K562 (cell line): Measurements from ENCODE around the gene ARFGAP3. TPM values are rescaled to one million over a fixed set of nuclear protein-coding genes. Genes with fewer than 3 reads are reported as not detected.

Source experiments
- ATAC-seq: fragments of 200-7000 bp; cut with Tn5 transposase; 3 replicates; pipeline ENCODE4 v1.9.1; 2020; ENCODE audit warnings: moderate library complexity
- BruUV-seq: library from RNA; stranded (reverse); fragments of 400-500 nt; replicated peaks from 2 replicates; lab custom pipeline; 2021; lab: Mats Ljungman, UMichigan
- CTCF ChIA-PET: fragments of 300-600 bp; formaldehyde crosslinking; extraction: SDS; loops from one replicate; lab custom pipeline; 2021; ENCODE audit warnings: low intra/inter-chr PET ratio; lab: Yijun Ruan, JAX
- POLR2A ChIA-PET: fragments of 300-600, 350-650 bp; sonication (Branson Sonifier 250); formaldehyde crosslinking; extraction: SDS; loops from one replicate; lab custom pipeline; 2021; ENCODE audit warnings: antibody characterized with exemption, inconsistent platforms; lab: Yijun Ruan, JAX
- DNase-seq, 4 experiments: peaks; one replicate each; pipeline versions ENCODE4 v3.0.0 to v3.0.0-alpha.2; 2011 to 2018; ENCODE audit warnings: low spot score in 3 of 4, mixed read lengths in 3 of 4; ENCODE audit errors: extremely low read depth in 1 of 4
- FAIRE-seq: peaks from 2 replicates; lab custom pipeline; 2011; peaks lifted over from hg19 to GRCh38; lab: Jason Lieb, UNC
- H2AFZ ChIP-seq: 2 replicates; pipeline ENCODE4 v1.6.0; 2011; ENCODE audit warnings: low read depth, low read length, control low read depth, inconsistent platforms
- H3K27ac ChIP-seq: fragments of 200-600 bp; 3 replicates; pipeline ENCODE4 v1.8.0; 2011; ENCODE audit warnings: low read depth, mild to moderate bottlenecking, control low read depth, inconsistent platforms, low read length, moderate library complexity, mixed read lengths; ENCODE audit errors: extremely low read depth
- H3K27me3 ChIP-seq, 2 experiments: fragments of 300-600 bp in 1 of 2; 2 replicates in 1 of 2; 3 replicates in 1 of 2; pipeline versions ENCODE4 v1.6.0 to v1.8.0; 2011; ENCODE audit warnings: inconsistent platforms in 2 of 2, low read length in 2 of 2, mild to moderate bottlenecking in 1 of 2, mixed read lengths in 1 of 2, moderate library complexity in 1 of 2; ENCODE audit not compliant: control insufficient read depth in 2 of 2, insufficient read depth in 2 of 2
- H3K36me3 ChIP-seq: fragments of 300-600 bp; 3 replicates; pipeline ENCODE4 v1.8.0; 2011; ENCODE audit warnings: mild to moderate bottlenecking, low read length, inconsistent platforms; ENCODE audit not compliant: control insufficient read depth, insufficient read depth
- H3K4me1 ChIP-seq, 2 experiments: fragments of 200-600 bp in 1 of 2; replicated peaks in 1 of 2; 2 replicates in 1 of 2; 3 replicates in 1 of 2; pipeline versions ENCODE4 v1.5.1 to v1.8.0; 2011; ENCODE audit warnings: inconsistent platforms in 2 of 2, low read length in 2 of 2, mild to moderate bottlenecking in 1 of 2, mixed read lengths in 1 of 2, moderate library complexity in 1 of 2; ENCODE audit not compliant: control insufficient read depth in 2 of 2, insufficient read depth in 2 of 2
- H3K4me2 ChIP-seq: 2 replicates; pipeline ENCODE4 v1.6.1; 2011; ENCODE audit warnings: low read length, control low read depth, inconsistent platforms, mixed read lengths; ENCODE audit not compliant: insufficient read depth
- H3K4me3 ChIP-seq: fragments of 200-600 bp; sonication (generic), shearing (Covaris generic); 2 replicates; pipeline ENCODE4 v1.5.1; 2016; ENCODE audit warnings: control low read depth, inconsistent platforms
- H3K79me2 ChIP-seq: fragments of 200-600 bp; 3 replicates; pipeline ENCODE4 v1.8.0; 2011; ENCODE audit warnings: low read length, inconsistent platforms; ENCODE audit not compliant: control insufficient read depth, insufficient read depth
- H3K9ac ChIP-seq, 2 experiments: 2 replicates each; pipeline versions ENCODE4 v1.6.0 to v1.6.1; 2011; ENCODE audit warnings: low read depth in 2 of 2, low read length in 2 of 2, control low read depth in 1 of 2, inconsistent platforms in 1 of 2, mild to moderate bottlenecking in 1 of 2, mixed read lengths in 1 of 2; ENCODE audit not compliant: insufficient read depth in 1 of 2
- H3K9me1 ChIP-seq: one replicate; pipeline ENCODE4 v1.6.0; 2011; ENCODE audit warnings: inconsistent platforms, mild to moderate bottlenecking, low read length, moderate library complexity; ENCODE audit not compliant: control insufficient read depth, insufficient read depth
- H3K9me3 ChIP-seq: replicated peaks from 2 replicates; pipeline ENCODE4 v1.5.1; 2011; ENCODE audit warnings: low read depth, low read length, inconsistent platforms; ENCODE audit not compliant: control insufficient read depth, insufficient read depth
- H4K20me1 ChIP-seq: replicated peaks from 2 replicates; pipeline ENCODE4 v1.6.1; 2011; ENCODE audit warnings: low read length, inconsistent platforms, mixed read lengths; ENCODE audit not compliant: control insufficient read depth, insufficient read depth
- CBFA2T3 ChIP-seq: fragments of 450-650 bp; IDR thresholded peaks from 2 replicates; pipeline ENCODE4 v1.6.1; 2017
- CBFB ChIP-seq: sonication (generic); formaldehyde crosslinking; IDR thresholded peaks from 2 replicates; pipeline ENCODE4 v1.4.0; 2020; ENCODE audit warnings: mild to moderate bottlenecking, missing genetic modification reagents
- MAFK ChIP-seq: IDR thresholded peaks from 2 replicates; pipeline ENCODE4 v1.6.1; 2011; ENCODE audit warnings: low read length, improper control_type of control experiment
- POLR2B ChIP-seq: fragments of 450-650 bp; IDR thresholded peaks from 2 replicates; pipeline ENCODE4 v1.6.1; 2018; ENCODE audit warnings: low read depth; ENCODE audit not compliant: partially characterized antibody
- STAT6 ChIP-seq: sonication (generic); formaldehyde crosslinking; IDR thresholded peaks from 2 replicates; pipeline ENCODE4 v1.8.1; 2023; ENCODE audit warnings: mild to moderate bottlenecking, missing genetic modification reagents
- TOE1 ChIP-seq, 2 experiments: fragments of 450-650 bp in 1 of 2; sonication (generic) in 1 of 2; formaldehyde crosslinking in 1 of 2; IDR thresholded peaks; 2 replicates each; pipeline versions ENCODE4 v1.7.1 to v1.8.0; 2016 to 2022; ENCODE audit warnings: borderline replicate concordance in 2 of 2, mild to moderate bottlenecking in 2 of 2, antibody characterized with exemption in 1 of 2, inconsistent platforms in 1 of 2, low read depth in 1 of 2, missing genetic modification reagents in 1 of 2, moderate library complexity in 1 of 2
- XRCC5 ChIP-seq: fragments of 200-400 bp; formaldehyde crosslinking; IDR thresholded peaks from 2 replicates; pipeline ENCODE4 v1.6.1; 2017; ENCODE audit warnings: low read depth, mild to moderate bottlenecking, low read length
- ZNF586 ChIP-seq: fragments of 450-650 bp; formaldehyde crosslinking; conservative IDR thresholded peaks from 2 replicates; pipeline ENCODE4 v1.4.0; 2020; ENCODE audit warnings: mild to moderate bottlenecking, moderate library complexity
- WGBS: fragments of 100-300 bp; shearing (Covaris generic); methylation state at CpG from one replicate; pipeline ENCODE4 v1.1.6; 2016; ENCODE audit warnings: low coverage, mixed read lengths; ENCODE audit not compliant: insufficient coverage; ENCODE audit errors: missing lambda C conversion rate; 5-methylcytosine and 5-hydroxymethylcytosine counted together
- in situ Hi-C: fragments of 300-500 bp; cut with MboI; formaldehyde crosslinking; loops from 4 replicates; pipeline ENCODE4 v1.15.0; 2018; ENCODE audit warnings: inconsistent platforms, mixed read lengths
- intact Hi-C: fragments of 100-400 bp; cut with micrococcal nuclease; formaldehyde crosslinking; loops from 2 replicates; pipeline ENCODE4 v1.14.2; 2022
- polyA plus RNA-seq, 8 experiments: library from polyadenylated mRNA; depleted of rRNA in 4 of 8; stranded (reverse) in 5 of 8; unstranded in 3 of 8; fragments of >200 nt; fragmentation: Nextera tagmentation in 2 of 8; fragmentation: Illumina TruSeq in 1 of 8; extraction: Ambion mirVana in 2 of 8; extraction: Trizol in 1 of 8; gene quantifications; 2 replicates each; pipeline versions ENCODE4 v1.2.1 to v1.2.3, GENCODE V29; 2011 to 2014; ENCODE audit warnings: inconsistent platforms in 1 of 8, missing spikeins in 1 of 8
- total RNA-seq, 7 experiments: library from RNA; depleted of rRNA in 6 of 7; stranded (reverse); fragments of >200 nt in 6 of 7; fragmentation: Illumina TruSeq in 2 of 7; extraction: Trizol in 2 of 7; gene quantifications; 2 replicates each; pipeline versions ENCODE4 v1.2.1 to v1.2.3, GENCODE V29; 2011 to 2021; ENCODE audit warnings: low replicate concordance in 1 of 7

The ARFGAP3 gene
- total and polyA plus RNA-seq, 9 of the 15 experiments (the other 6 are each of a cell fraction or from before 2014, with no cell fraction given), result 14.2 to 31.9 (median 22.7) TPM

GRCh38 chr22:42877597-42878340, 20.7 kb upstream of the ARFGAP3 start:
- Histone ChIP-seq H3K4me2 (no peak overlapping the region), H2AFZ (no peak overlapping the region), H3K9ac (no peak overlapping the region; a peak in 1 of 4 replicates), H3K79me2 (no peaks in the 10 kb centered on the region), H3K27ac (no peak overlapping the region), H3K9me1 (no peaks in the 10 kb centered on the region), H3K27me3 (no peaks in the 10 kb centered on the region), H3K36me3 (peaks cover 41% of the 10 kb centered on the region; the same call in 2 of the 3 replicates), H4K20me1 (no peaks in the 10 kb centered on the region), H3K4me3 (no peak overlapping the region), H3K9me3 (no peaks in the 10 kb centered on the region), H3K4me1 (no peaks in the 10 kb centered on the region)
- DNase-seq (no peak), FAIRE-seq (no peak), ATAC-seq (no peak)
- 93% methylated on average over 8 of the region's 12 CpGs for WGBS
- POLR2A ChIA-PET, result interaction anchor here (0.6 to 0.9 kb wide), 4 partner anchors 17 to 363 kb away, joined by 3 to 4 read pairs (median 3); no protein-coding TSS in a partner anchor
- intact Hi-C loops (no loop called here), in situ Hi-C loops (no loop called here)
- CTCF ChIA-PET, result no interaction called here
- no TSS peak for BruUV-seq
- TF ChIP-seq TOE1 (IDR thresholded peaks at IDR 0.05; ENCODE audit: borderline replicate concordance) (no peak), TOE1 (CRISPR knock-in tag; IDR thresholded peaks at IDR 0.05; ENCODE audit: borderline replicate concordance, low read depth) (no peak), STAT6 (CRISPR knock-in tag) (no peak), XRCC5 (no peak), POLR2B (no peak), ZNF586 (CRISPR knock-in tag) (no peak), MAFK (no peak), CBFB (CRISPR knock-in tag) (no peak), CBFA2T3 (no peak)
